Lower lobe of right lung (tissue), 2 donors: ENCODE measurements around the gene EYA3. TPM values are rescaled to one million over a fixed set of nuclear protein-coding genes. Genes with fewer than 3 reads are reported as not detected.

ENCODE experiments used
- ATAC-seq, 2 donors: fragments of 200-7000 bp; cut with Tn5 transposase; one replicate each; pipeline ENCODE4 v1.9.1; 2020 to 2022; ENCODE audit warnings: mild to moderate bottlenecking in 2 of 2, moderate library complexity in 2 of 2
- DNase-seq: peaks from one replicate; pipeline ENCODE4 v3.0.0-alpha.2; 2020
- H3K27ac ChIP-seq: fragments of 200-600 bp; one replicate; pipeline ENCODE4 v1.8.0; 2022
- H3K27me3 ChIP-seq: fragments of 200-600 bp; one replicate; pipeline ENCODE4 v1.8.0; 2022; ENCODE audit warnings: low read depth
- H3K36me3 ChIP-seq: fragments of 200-600 bp; one replicate; pipeline ENCODE4 v1.8.0; 2022; ENCODE audit warnings: mild to moderate bottlenecking
- H3K4me1 ChIP-seq: fragments of 200-600 bp; one replicate; pipeline ENCODE4 v1.8.0; 2022
- H3K4me3 ChIP-seq: fragments of 200-600 bp; one replicate; pipeline ENCODE4 v1.8.0; 2022; ENCODE audit warnings: mild to moderate bottlenecking
- H3K9me3 ChIP-seq: fragments of 200-600 bp; one replicate; pipeline ENCODE4 v1.8.0; 2022
- CTCF ChIP-seq: fragments of 200-600 bp; IDR thresholded peaks from one replicate; pipeline ENCODE4 v1.8.0; 2022; ENCODE audit warnings: antibody characterized with exemption, mild to moderate bottlenecking
- intact Hi-C: fragments of 100-400 bp; cut with DNase I; formaldehyde crosslinking; loops from one replicate; pipeline ENCODE4 v1.11.0; 2022
- total RNA-seq: library from RNA; stranded (reverse); fragmentation: NEBNext Ultra II Directional; extraction: Animal tissue kit (Norgen Biotek cat#: 25700); gene quantifications from one replicate; pipeline ENCODE4 v1.2.1, GENCODE V29; 2021
- donor health status: DM: no; HTN: yes; CAD: no; lungs with severe emphysema.

EYA3 gene
- total RNA-seq, 1 donor from 2014 or later = 20.4 TPM

- TF ChIP-seq CTCF = no peak
- ATAC-seq = peak; percentile 47 to 54
- no peak overlapping the region for H3K27ac ChIP-seq
Observed at GRCh38 chr1:27994060-27994459, 94.3 kb downstream of the EYA3 start.

GRCh38 chr1:27993241-27993640, 95.2 kb downstream of the EYA3 start:
- Histone ChIP-seq H3K27me3 (no peaks in the 10 kb centered on the region), H3K4me1 (peaks cover 24% of the 10 kb centered on the region), H3K4me3 (no peak overlapping the region), H3K36me3 (peaks cover 95% of the 10 kb centered on the region), H3K27ac (no peak overlapping the region), H3K9me3 (no peaks in the 10 kb centered on the region)
- TF ChIP-seq CTCF = no peak
- peak in 1 of 2 donors; percentile 68 for ATAC-seq
- DNase-seq = no peak
- intact Hi-C loops = no loop called here

More at GRCh38 chr1:27994060-27994459, 94.3 kb downstream of the EYA3 start:
- intact Hi-C loops = no loop called here
- Histone ChIP-seq H3K9me3 (no peaks in the 10 kb centered on the region), H3K4me1 (peaks cover 24% of the 10 kb centered on the region), H3K36me3 (peaks cover 95% of the 10 kb centered on the region), H3K4me3 (no peak overlapping the region), H3K27me3 (no peaks in the 10 kb centered on the region)
- DNase-seq = no peak

- peaks cover 95% of the 10 kb centered on the region for H3K36me3 ChIP-seq
- H3K27me3 ChIP-seq = no peaks in the 10 kb centered on the region
- no peaks in the 10 kb centered on the region for H3K9me3 ChIP-seq
- intact Hi-C loops = no loop called here
- H3K27ac ChIP-seq = peak overlapping the region; percentile 46
- H3K4me1 ChIP-seq = peaks cover 24% of the 10 kb centered on the region
- no peak for TF ChIP-seq CTCF
- ATAC-seq = peak; percentile 67 to 74
- DNase-seq = peak; percentile 51
- H3K4me3 ChIP-seq = no peak overlapping the region
Observed at GRCh38 chr1:27992276-27992675, 96.1 kb downstream of the EYA3 start.

GRCh38 chr1:27990920-27991537, 97.4 kb downstream of the EYA3 start:
- no peaks in the 10 kb centered on the region for H3K9me3 ChIP-seq
- peaks cover 90% of the 10 kb centered on the region for H3K36me3 ChIP-seq
- ATAC-seq (no peak), DNase-seq (no peak)
- no peak overlapping the region for H3K4me3 ChIP-seq
- intact Hi-C loops = no loop called here
- no peaks in the 10 kb centered on the region for H3K27me3 ChIP-seq
- H3K4me1 ChIP-seq = peaks cover 24% of the 10 kb centered on the region
- H3K27ac ChIP-seq = no peak overlapping the region
- TF ChIP-seq CTCF = no peak

- ATAC-seq = no peak
- H3K9me3 ChIP-seq = no peaks in the 10 kb centered on the region
- TF ChIP-seq CTCF = no peak
- intact Hi-C loops = no loop called here
- H3K4me3 ChIP-seq = no peak overlapping the region
- DNase-seq = no peak
- peaks cover 40% of the 10 kb centered on the region for H3K36me3 ChIP-seq
- peaks cover 11% of the 10 kb centered on the region for H3K4me1 ChIP-seq
- H3K27ac ChIP-seq = no peak overlapping the region
- H3K27me3 ChIP-seq = no peaks in the 10 kb centered on the region
Observed at GRCh38 chr1:27981145-27981544, 107.3 kb downstream of the EYA3 start.
